ENCODE data around the gene AGAP1. TPM values are rescaled to one million over a fixed set of nuclear protein-coding genes. Genes with fewer than 3 reads are reported as not detected.

AGAP1 gene
- total RNA-seq, 1 donor from 2014 or later, result 39.0 TPM

- DNase-seq (ENCODE audit: low spot score), result no peak
- Mint-ChIP-seq H3K4me1 (ENCODE audit: low read depth) (peaks cover 4% of the 10 kb centered on the region), H3K36me3 (ENCODE audit: low read depth) (no peaks in the 10 kb centered on the region), H3K27ac (ENCODE audit: unreplicated experiment) (no peak overlapping the region), H3K27me3 (ENCODE audit: low read depth) (peaks cover 8% of the 10 kb centered on the region), H3K9me3 (ENCODE audit: low read depth) (no peaks in the 10 kb centered on the region), H3K4me3 (ENCODE audit: unreplicated experiment) (no peak overlapping the region)
- no peak for TF ChIP-seq CTCF (IDR thresholded peaks at IDR 0.05)
These were observed 31.4 kb upstream of the AGAP1 start for GRCh38 chr2:235462415-235462790.

- Mint-ChIP-seq H3K27me3 (ENCODE audit: low read depth) (peaks cover 8% of the 10 kb centered on the region), H3K4me3 (ENCODE audit: unreplicated experiment) (no peak overlapping the region), H3K36me3 (ENCODE audit: low read depth) (no peaks in the 10 kb centered on the region), H3K27ac (ENCODE audit: unreplicated experiment) (no peak overlapping the region), H3K9me3 (ENCODE audit: low read depth) (no peaks in the 10 kb centered on the region), H3K4me1 (ENCODE audit: low read depth) (peaks cover 7% of the 10 kb centered on the region)
- TF ChIP-seq CTCF (IDR thresholded peaks at IDR 0.05), result no peak
- no peak for DNase-seq (ENCODE audit: low spot score)
These were observed 29.9 kb upstream of the AGAP1 start for GRCh38 chr2:235463893-235464292.

DNA sequence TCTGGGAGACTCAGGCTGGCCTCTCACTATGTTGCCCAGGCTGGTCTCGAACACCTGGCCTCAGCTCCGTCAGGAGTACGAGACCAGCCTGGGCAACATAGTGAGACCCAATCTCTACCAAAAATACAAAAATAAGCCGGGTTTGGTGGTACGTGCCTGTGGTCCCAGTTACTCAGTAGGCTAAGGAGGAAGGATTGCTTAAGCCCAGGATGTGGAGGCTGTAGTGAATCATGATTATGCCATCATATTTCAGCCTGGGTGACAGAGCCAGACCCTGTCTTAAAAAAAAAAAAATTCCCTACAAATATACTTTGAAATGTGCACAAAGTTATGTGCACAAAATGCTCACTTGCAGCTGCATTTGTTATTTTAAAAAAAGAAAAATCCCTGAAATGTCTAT, 26.3 kb upstream of the AGAP1 start:
- Mint-ChIP-seq H3K27ac (ENCODE audit: unreplicated experiment) (no peak overlapping the region), H3K36me3 (ENCODE audit: low read depth) (no peaks in the 10 kb centered on the region), H3K9me3 (ENCODE audit: low read depth) (no peaks in the 10 kb centered on the region), H3K27me3 (ENCODE audit: low read depth) (no peaks in the 10 kb centered on the region), H3K4me3 (ENCODE audit: unreplicated experiment) (no peak overlapping the region), H3K4me1 (ENCODE audit: low read depth) (peaks cover 13% of the 10 kb centered on the region)
- TF ChIP-seq CTCF (IDR thresholded peaks at IDR 0.05), result no peak
- no peak for DNase-seq (ENCODE audit: low spot score)

- Mint-ChIP-seq H3K9me3 (ENCODE audit: low read depth) (no peaks in the 10 kb centered on the region), H3K36me3 (ENCODE audit: low read depth) (no peaks in the 10 kb centered on the region), H3K4me1 (ENCODE audit: low read depth) (peaks cover 13% of the 10 kb centered on the region), H3K27ac (ENCODE audit: unreplicated experiment) (peak overlapping the region; percentile 95), H3K27me3 (ENCODE audit: low read depth) (no peaks in the 10 kb centered on the region), H3K4me3 (ENCODE audit: unreplicated experiment) (peak overlapping the region; percentile 64)
- no peak for TF ChIP-seq CTCF (IDR thresholded peaks at IDR 0.05)
- no peak for DNase-seq (ENCODE audit: low spot score)
These were observed 24.7 kb upstream of the AGAP1 start for GRCh38 chr2:235468978-235469655.

- no peak for TF ChIP-seq CTCF (IDR thresholded peaks at IDR 0.05)
- Mint-ChIP-seq H3K9me3 (ENCODE audit: low read depth) (peaks cover 12% of the 10 kb centered on the region), H3K27ac (ENCODE audit: unreplicated experiment) (no peak overlapping the region), H3K4me3 (ENCODE audit: unreplicated experiment) (no peak overlapping the region), H3K4me1 (ENCODE audit: low read depth) (peaks cover 13% of the 10 kb centered on the region), H3K27me3 (ENCODE audit: low read depth) (no peaks in the 10 kb centered on the region), H3K36me3 (ENCODE audit: low read depth) (no peaks in the 10 kb centered on the region)
- DNase-seq (ENCODE audit: low spot score), result no peak
These were observed 22.6 kb upstream of the AGAP1 start for GRCh38 chr2:235471186-235471747.
